ENCODE data around the gene PLA2G15.
A peak's percentile ranks its signal among the peaks of the same experiment; 100 is the strongest.

The PLA2G15 gene

GRCh38 chr16:68236826-68237242, 8.3 kb upstream of the PLA2G15 start:
- H3K27ac ChIP-seq, result peak overlapping the region; percentile 100
- TF ChIP-seq ZFX (IDR thresholded peaks at IDR 0.05; ENCODE audit: borderline replicate concordance) (no peak), CTCF (IDR thresholded peaks at IDR 0.05) (no peak)

- TF ChIP-seq ZFX (IDR thresholded peaks at IDR 0.05; ENCODE audit: borderline replicate concordance) (no peak), CTCF (IDR thresholded peaks at IDR 0.05) (no peak)
- H3K27ac ChIP-seq, result peak overlapping the region; percentile 100
Observed at GRCh38 chr16:68237243-68238028, 7.7 kb upstream of the PLA2G15 start.

GRCh38 chr16:68238029-68238345, 7.2 kb upstream of the PLA2G15 start:
- H3K27ac ChIP-seq, result peak overlapping the region; percentile 100
- no peak for TF ChIP-seq ZFX (IDR thresholded peaks at IDR 0.05; ENCODE audit: borderline replicate concordance)
- no peak for TF ChIP-seq CTCF (IDR thresholded peaks at IDR 0.05)

GRCh38 chr16:68242085-68242484, 3.1 kb upstream of the PLA2G15 start:
- no peak overlapping the region for H3K27ac ChIP-seq
- TF ChIP-seq CTCF (IDR thresholded peaks at IDR 0.05) (no peak), ZFX (IDR thresholded peaks at IDR 0.05; ENCODE audit: borderline replicate concordance) (no peak)

GRCh38 chr16:68242926-68243858, 2.0 kb upstream of the PLA2G15 start:
- TF ChIP-seq CTCF (IDR thresholded peaks at IDR 0.05), result no peak
- TF ChIP-seq ZFX (IDR thresholded peaks at IDR 0.05; ENCODE audit: borderline replicate concordance), result no peak
- no peak overlapping the region for H3K27ac ChIP-seq

GRCh38 chr16:68244481-68244902, 681 bp upstream of the PLA2G15 start:
- peak overlapping the region; percentile 31 for H3K27ac ChIP-seq
- TF ChIP-seq CTCF (IDR thresholded peaks at IDR 0.05) (no peak), ZFX (IDR thresholded peaks at IDR 0.05; ENCODE audit: borderline replicate concordance) (no peak)

GRCh38 chr16:68246121-68246520, 948 bp downstream of the PLA2G15 start:
- H3K27ac ChIP-seq, result no peak overlapping the region
- TF ChIP-seq CTCF (IDR thresholded peaks at IDR 0.05) (no peak), ZFX (IDR thresholded peaks at IDR 0.05; ENCODE audit: borderline replicate concordance) (no peak)
